Measurements from ENCODE around the gene CCDC17.

Gene CCDC17

DNA sequence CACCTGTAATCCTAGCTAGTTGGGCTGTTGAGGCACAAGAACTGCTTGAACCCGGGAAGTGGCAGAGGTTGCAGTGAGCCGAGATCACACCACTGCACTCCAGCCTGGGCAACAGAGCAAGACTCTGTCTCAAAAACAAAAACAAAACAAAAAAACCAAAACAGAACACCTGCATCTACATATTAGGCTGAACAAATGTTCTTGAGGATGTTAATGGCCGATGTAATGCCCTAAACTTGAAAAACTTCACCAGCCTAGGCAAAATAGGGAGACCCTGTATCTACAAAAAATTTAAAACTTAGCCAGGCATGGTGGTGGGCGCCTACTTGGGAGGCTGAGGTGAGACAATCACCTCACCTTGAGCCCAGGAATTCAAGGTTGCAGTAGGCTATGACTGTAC, 44.7 kb upstream of the CCDC17 start:
- Histone ChIP-seq H3K9me3 (ENCODE audit: low read length) (no peaks in the 10 kb centered on the region), H3F3A (ENCODE audit: insufficient read depth, low read length) (no peaks in the 10 kb centered on the region), H3K4me3 (ENCODE audit: low read depth, low read length, poor library complexity, severe bottlenecking) (no peak overlapping the region), H3K4me2 (ENCODE audit: low read length) (no peak overlapping the region), H3K36me3 (ENCODE audit: insufficient read depth, low read length) (peaks cover 22% of the 10 kb centered on the region), H3K27me3 (ENCODE audit: insufficient read depth, low read length) (no peaks in the 10 kb centered on the region), H2AFZ (ENCODE audit: low read length) (no peak overlapping the region), H3K27ac (ENCODE audit: low read depth, low read length, poor library complexity, severe bottlenecking) (no peak overlapping the region), H4K20me1 (ENCODE audit: insufficient read depth, low read length) (no peaks in the 10 kb centered on the region), H3K9me2 (ENCODE audit: low read depth, low read length) (no peaks in the 10 kb centered on the region), H3K9ac (ENCODE audit: low read length) (no peak overlapping the region), H3K79me2 (ENCODE audit: insufficient read depth, low read length) (peaks cover 99% of the 10 kb centered on the region), H3K4me1 (ENCODE audit: insufficient read depth, low read length, severe bottlenecking) (peaks cover 7% of the 10 kb centered on the region)
- TF ChIP-seq EZH2 (IDR thresholded peaks at IDR 0.05; ENCODE audit: borderline replicate concordance, low read length) (no peak), CTCF (IDR thresholded peaks at IDR 0.05; ENCODE audit: low read length) (no peak)

- no peak overlapping the region for H3K27ac ChIP-seq (ENCODE audit: low read depth, low read length, poor library complexity, severe bottlenecking)
- peaks cover 27% of the 10 kb centered on the region for H3K36me3 ChIP-seq (ENCODE audit: insufficient read depth, low read length)
- H3K4me2 ChIP-seq (ENCODE audit: low read length) = no peak overlapping the region
- no peaks in the 10 kb centered on the region for H3F3A ChIP-seq (ENCODE audit: insufficient read depth, low read length)
- no peak overlapping the region for H2AFZ ChIP-seq (ENCODE audit: low read length)
- H4K20me1 ChIP-seq (ENCODE audit: insufficient read depth, low read length) = no peaks in the 10 kb centered on the region; the same call in 1 of the 2 replicates
- TF ChIP-seq CTCF (IDR thresholded peaks at IDR 0.05; ENCODE audit: low read length) (no peak), EZH2 (IDR thresholded peaks at IDR 0.05; ENCODE audit: borderline replicate concordance, low read length) (no peak)
- no peak overlapping the region for H3K9ac ChIP-seq (ENCODE audit: low read length)
- peaks cover 99% of the 10 kb centered on the region for H3K79me2 ChIP-seq (ENCODE audit: insufficient read depth, low read length)
- no peak overlapping the region for H3K4me3 ChIP-seq (ENCODE audit: low read depth, low read length, poor library complexity, severe bottlenecking)
- H3K9me2 ChIP-seq (ENCODE audit: low read depth, low read length) = no peaks in the 10 kb centered on the region
- no peaks in the 10 kb centered on the region for H3K27me3 ChIP-seq (ENCODE audit: insufficient read depth, low read length)
- no peaks in the 10 kb centered on the region for H3K9me3 ChIP-seq (ENCODE audit: low read length)
- H3K4me1 ChIP-seq (ENCODE audit: insufficient read depth, low read length, severe bottlenecking) = peaks cover 7% of the 10 kb centered on the region
These were observed 43.7 kb upstream of the CCDC17 start for GRCh38 chr1:45667321-45668111.

GRCh38 chr1:45666836-45667235, 43.0 kb upstream of the CCDC17 start:
- Histone ChIP-seq H3K27ac (ENCODE audit: low read depth, low read length, poor library complexity, severe bottlenecking) (no peak overlapping the region), H3K36me3 (ENCODE audit: insufficient read depth, low read length) (peaks cover 27% of the 10 kb centered on the region)

More at GRCh38 chr1:45666836-45667235, 43.0 kb upstream of the CCDC17 start:
- no peak overlapping the region for H3K4me3 ChIP-seq (ENCODE audit: low read depth, low read length, poor library complexity, severe bottlenecking)
- H3K27me3 ChIP-seq (ENCODE audit: insufficient read depth, low read length) = no peaks in the 10 kb centered on the region
- TF ChIP-seq CTCF (IDR thresholded peaks at IDR 0.05; ENCODE audit: low read length) (no peak), EZH2 (IDR thresholded peaks at IDR 0.05; ENCODE audit: borderline replicate concordance, low read length) (no peak)
- H3K9me3 ChIP-seq (ENCODE audit: low read length) = no peaks in the 10 kb centered on the region
- H2AFZ ChIP-seq (ENCODE audit: low read length) = no peak overlapping the region
- no peak overlapping the region for H3K9ac ChIP-seq (ENCODE audit: low read length)
- H4K20me1 ChIP-seq (ENCODE audit: insufficient read depth, low read length) = no peaks in the 10 kb centered on the region; the same call in 1 of the 2 replicates
- no peak overlapping the region for H3K4me2 ChIP-seq (ENCODE audit: low read length)
- H3K79me2 ChIP-seq (ENCODE audit: insufficient read depth, low read length) = peaks cover 99% of the 10 kb centered on the region
- H3F3A ChIP-seq (ENCODE audit: insufficient read depth, low read length) = no peaks in the 10 kb centered on the region
- no peaks in the 10 kb centered on the region for H3K9me2 ChIP-seq (ENCODE audit: low read depth, low read length)
- H3K4me1 ChIP-seq (ENCODE audit: insufficient read depth, low read length, severe bottlenecking) = peaks cover 7% of the 10 kb centered on the region
